HepG2 (cell line): ENCODE results near the gene PALM. TPM values are rescaled to one million over a fixed set of nuclear protein-coding genes. Genes with fewer than 3 reads are reported as not detected.

Experiments used
- AGO2 ChIP-seq: fragments of 200-400 bp; formaldehyde crosslinking; optimal IDR thresholded peaks from 2 replicates; pipeline ENCODE3; 2017; ENCODE audit warnings: mild to moderate bottlenecking, low read depth, low read length, moderate library complexity
- CENPX ChIP-seq: sonication (generic); formaldehyde crosslinking; IDR thresholded peaks from 2 replicates; pipeline ENCODE4 v1.9.0; 2021; ENCODE audit warnings: mild to moderate bottlenecking, missing genetic modification reagents, moderate library complexity
- HHEX ChIP-seq: IDR thresholded peaks from 2 replicates; pipeline ENCODE4 v1.6.1; 2016; ENCODE audit warnings: control low read depth
- IKZF1 ChIP-seq: fragments of 450-650 bp; IDR thresholded peaks from 2 replicates; pipeline ENCODE4 v1.7.1; 2016
- JDP2 ChIP-seq: sonication (generic); formaldehyde crosslinking; IDR thresholded peaks from 2 replicates; pipeline ENCODE4 v1.8.1; 2022; ENCODE audit warnings: missing genetic modification reagents, borderline replicate concordance
- NCOA5 ChIP-seq: sonication (generic); formaldehyde crosslinking; IDR thresholded peaks from 2 replicates; pipeline ENCODE4 v1.4.0; 2020; ENCODE audit warnings: missing genetic modification reagents
- RBM39 ChIP-seq: fragments of 200-400 bp; formaldehyde crosslinking; IDR thresholded peaks from one replicate; pipeline ENCODE4 v1.6.1; 2018; ENCODE audit warnings: antibody characterized with exemption, mild to moderate bottlenecking, low read depth, low read length; ENCODE audit not compliant: poor library complexity, severe bottlenecking
- SIN3B ChIP-seq: fragments of 150-350 bp; IDR thresholded peaks from 2 replicates; pipeline ENCODE4 v1.6.1; 2014; ENCODE audit warnings: low read length
- SPEN ChIP-seq: sonication (generic); formaldehyde crosslinking; IDR thresholded peaks from 2 replicates; pipeline ENCODE4 v1.5.1; 2020; ENCODE audit warnings: low read depth, mild to moderate bottlenecking, missing genetic modification reagents
- SRY ChIP-seq: sonication (generic); formaldehyde crosslinking; IDR thresholded peaks from 2 replicates; pipeline ENCODE4 v1.8.0; 2022; ENCODE audit warnings: mild to moderate bottlenecking, missing genetic modification reagents
- TBP ChIP-seq: sonication (generic); formaldehyde crosslinking; IDR thresholded peaks from 2 replicates; pipeline ENCODE4 v1.5.0; 2020; ENCODE audit warnings: missing genetic modification reagents
- TEAD3 ChIP-seq: optimal IDR thresholded peaks from 2 replicates; pipeline ENCODE3; 2016; ENCODE audit warnings: borderline replicate concordance
- ZBTB7A ChIP-seq: sonication (generic); formaldehyde crosslinking; IDR thresholded peaks from 2 replicates; pipeline ENCODE4 v1.8.0; 2022; ENCODE audit warnings: mild to moderate bottlenecking, missing genetic modification reagents
- ZEB1 ChIP-seq: IDR thresholded peaks from 2 replicates; pipeline ENCODE4 v1.6.1; 2012; ENCODE audit warnings: mild to moderate bottlenecking, low read depth, inconsistent platforms; ENCODE audit not compliant: insufficient replicate concordance
- ZNF20 ChIP-seq: sonication (generic); formaldehyde crosslinking; IDR thresholded peaks from 2 replicates; pipeline ENCODE4 v1.4.0; 2020; ENCODE audit warnings: mild to moderate bottlenecking, moderate library complexity, missing genetic modification reagents
- ZNF260 ChIP-seq: sonication (generic); formaldehyde crosslinking; IDR thresholded peaks from 2 replicates; pipeline ENCODE4 v1.4.0; 2020; ENCODE audit warnings: missing genetic modification reagents, low read depth, mild to moderate bottlenecking, borderline replicate concordance
- ZNF282 ChIP-seq: fragments of 450-650 bp; IDR thresholded peaks from 2 replicates; pipeline ENCODE4 v1.6.1; 2018; ENCODE audit not compliant: partially characterized antibody
- ZNF550 ChIP-seq: sonication (generic); formaldehyde crosslinking; IDR thresholded peaks from 2 replicates; pipeline ENCODE4 v1.4.0; 2020; ENCODE audit warnings: mild to moderate bottlenecking, missing genetic modification reagents, borderline replicate concordance
- ZNF557 ChIP-seq: sonication (generic); formaldehyde crosslinking; IDR thresholded peaks from 2 replicates; pipeline ENCODE4 v1.4.0; 2020; ENCODE audit warnings: missing genetic modification reagents
- ZNF598 ChIP-seq: sonication (generic); formaldehyde crosslinking; IDR thresholded peaks from 2 replicates; pipeline ENCODE4 v1.5.1; 2020; ENCODE audit warnings: mild to moderate bottlenecking, missing genetic modification reagents, borderline replicate concordance
- ZNF768 ChIP-seq: sonication (generic); formaldehyde crosslinking; IDR thresholded peaks from 2 replicates; pipeline ENCODE4 v1.4.0; 2020; ENCODE audit warnings: missing genetic modification reagents
- ZNF891 ChIP-seq: sonication (generic); formaldehyde crosslinking; IDR thresholded peaks from 2 replicates; pipeline ENCODE4 v1.5.0; 2020; ENCODE audit warnings: mild to moderate bottlenecking, missing genetic modification reagents
- ZSCAN29 ChIP-seq: sonication (generic); formaldehyde crosslinking; conservative IDR thresholded peaks from 2 replicates; pipeline ENCODE4 v1.4.0; 2020; ENCODE audit warnings: mild to moderate bottlenecking, missing genetic modification reagents
- polyA plus RNA-seq, 8 experiments: library from polyadenylated mRNA; depleted of rRNA in 3 of 8; stranded (reverse) in 7 of 8; unstranded in 1 of 8; fragments of >200 nt; fragmentation: Illumina TruSeq in 4 of 8; extraction: Trizol in 4 of 8; gene quantifications; 2 replicates each; pipeline versions ENCODE4 v1.2.1 to v1.2.3, GENCODE V29; 2011 to 2016; ENCODE audit warnings: low read depth in 4 of 8, missing spikeins in 1 of 8, mixed read lengths in 1 of 8; ENCODE audit not compliant: insufficient read depth in 1 of 8
- total RNA-seq, 5 experiments: library from RNA; depleted of rRNA; stranded (reverse); fragments of >200 nt; fragmentation: Illumina TruSeq; extraction: Trizol; gene quantifications; 2 replicates each; pipeline ENCODE4 v1.2.3, GENCODE V29; 2016; ENCODE audit warnings: low read depth in 1 of 5
- TF ChIP-seq, protein P1 (sequence below): sonication (generic); formaldehyde crosslinking; IDR thresholded peaks from 2 replicates; pipeline ENCODE4 v1.4.0; 2020; ENCODE audit warnings: missing genetic modification reagents, mild to moderate bottlenecking, borderline replicate concordance
- TF ChIP-seq, protein P2 (sequence below): sonication (generic); formaldehyde crosslinking; IDR thresholded peaks from 2 replicates; pipeline ENCODE4 v1.4.0; 2020; ENCODE audit warnings: mild to moderate bottlenecking, missing genetic modification reagents
- TF ChIP-seq, protein P3 (sequence below): sonication (generic); formaldehyde crosslinking; conservative IDR thresholded peaks from 2 replicates; pipeline ENCODE4 v1.4.0; 2020; ENCODE audit warnings: missing genetic modification reagents

Gene PALM
- total and polyA plus RNA-seq, 2 of the 13 experiments (the other 11 are each of a cell fraction or from before 2014, with no cell fraction given) = 4.0 to 9.7 TPM

DNA sequence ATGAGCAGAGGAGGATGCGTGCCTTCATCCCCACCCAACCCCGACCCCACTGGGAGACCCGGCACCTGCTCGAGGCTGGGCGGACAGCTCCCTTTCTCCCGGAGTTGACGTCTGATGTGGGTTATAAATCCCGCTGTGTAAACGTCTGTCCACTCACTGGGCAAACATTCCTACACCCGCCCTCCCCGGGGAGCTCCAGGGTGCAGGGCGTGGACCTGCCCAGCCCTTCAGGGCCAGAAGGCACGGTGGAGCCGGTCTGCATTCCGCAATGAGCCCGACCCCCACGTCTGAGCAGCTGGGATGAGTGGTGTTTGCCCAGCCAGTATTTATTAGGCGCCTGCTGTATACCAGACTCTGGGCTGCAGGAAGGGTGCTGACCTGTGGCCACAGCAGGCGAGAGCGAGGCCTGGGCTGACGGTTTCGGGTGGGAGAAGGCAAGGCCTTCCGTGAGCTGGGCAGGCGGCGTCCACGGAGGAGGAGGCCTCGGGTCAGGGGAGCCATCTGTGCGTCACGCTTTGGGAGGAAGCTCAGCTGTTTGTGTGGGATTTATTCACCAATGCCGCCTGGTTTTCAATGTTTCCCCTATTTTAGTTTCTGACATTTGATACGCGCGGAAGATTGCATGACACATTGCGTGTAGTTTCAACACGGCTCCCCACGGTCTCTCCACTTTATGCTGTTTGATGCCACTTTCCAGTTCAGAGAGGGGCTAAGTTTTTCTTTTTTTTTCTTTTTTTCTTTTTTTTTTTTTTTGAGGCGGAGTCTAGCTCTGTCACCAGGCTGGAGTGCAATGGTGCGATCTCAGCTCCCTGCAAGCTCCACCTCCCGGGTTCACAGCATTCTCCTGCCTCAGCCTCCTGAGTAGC is 44.1 kb downstream of the PALM start (continued):
- TF ChIP-seq RBM39 (no peak), SPEN (CRISPR knock-in tag) (no peak), ZNF550 (CRISPR knock-in tag) (no peak), HHEX (CRISPR knock-in tag) (0 out of 2 replicates have a peak, but pooled peaks have one; percentile 12), ZNF557 (CRISPR knock-in tag) (no peak), JDP2 (CRISPR knock-in tag) (no peak), TEAD3 (peak; percentile 94), ZNF260 (CRISPR knock-in tag) (no peak), ZNF768 (CRISPR knock-in tag) (no peak), ZNF20 (no peak), TBP (CRISPR knock-in tag) (no peak), SIN3B (no peak), ZSCAN29 (CRISPR knock-in tag) (no peak), ZNF598 (CRISPR knock-in tag) (no peak), IKZF1 (no peak), ZNF282 (no peak), CENPX (CRISPR knock-in tag) (no peak), ZEB1 (no peak), SRY (CRISPR knock-in tag) (no peak), AGO2 (no peak), NCOA5 (CRISPR knock-in tag) (no peak), ZNF891 (CRISPR knock-in tag) (peak; percentile 45; the same call in 1 of the 2 replicates), ZBTB7A (peak; percentile 61; the same call in 1 of the 2 replicates)
- TF ChIP-seq, protein P1, sequence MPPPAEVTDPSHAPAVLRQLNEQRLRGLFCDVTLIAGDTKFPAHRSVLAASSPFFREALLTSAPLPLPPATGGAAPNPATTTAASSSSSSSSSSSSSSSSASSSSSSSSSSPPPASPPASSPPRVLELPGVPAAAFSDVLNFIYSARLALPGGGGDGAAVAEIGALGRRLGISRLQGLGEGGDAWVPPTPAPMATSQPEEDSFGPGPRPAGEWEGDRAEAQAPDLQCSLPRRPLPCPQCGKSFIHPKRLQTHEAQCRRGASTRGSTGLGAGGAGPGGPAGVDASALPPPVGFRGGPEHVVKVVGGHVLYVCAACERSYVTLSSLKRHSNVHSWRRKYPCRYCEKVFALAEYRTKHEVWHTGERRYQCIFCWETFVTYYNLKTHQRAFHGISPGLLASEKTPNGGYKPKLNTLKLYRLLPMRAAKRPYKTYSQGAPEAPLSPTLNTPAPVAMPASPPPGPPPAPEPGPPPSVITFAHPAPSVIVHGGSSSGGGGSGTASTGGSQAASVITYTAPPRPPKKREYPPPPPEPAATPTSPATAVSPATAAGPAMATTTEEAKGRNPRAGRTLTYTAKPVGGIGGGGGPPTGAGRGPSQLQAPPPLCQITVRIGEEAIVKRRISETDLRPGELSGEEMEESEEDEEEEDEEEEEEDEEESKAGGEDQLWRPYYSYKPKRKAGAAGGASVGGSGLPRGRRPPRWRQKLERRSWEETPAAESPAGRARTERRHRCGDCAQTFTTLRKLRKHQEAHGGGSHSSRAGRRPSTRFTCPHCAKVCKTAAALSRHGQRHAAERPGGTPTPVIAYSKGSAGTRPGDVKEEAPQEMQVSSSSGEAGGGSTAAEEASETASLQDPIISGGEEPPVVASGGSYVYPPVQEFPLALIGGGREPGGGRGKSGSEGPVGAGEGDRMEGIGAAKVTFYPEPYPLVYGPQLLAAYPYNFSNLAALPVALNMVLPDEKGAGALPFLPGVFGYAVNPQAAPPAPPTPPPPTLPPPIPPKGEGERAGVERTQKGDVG (CRISPR knock-in tag) = no peak
- TF ChIP-seq, protein P2, sequence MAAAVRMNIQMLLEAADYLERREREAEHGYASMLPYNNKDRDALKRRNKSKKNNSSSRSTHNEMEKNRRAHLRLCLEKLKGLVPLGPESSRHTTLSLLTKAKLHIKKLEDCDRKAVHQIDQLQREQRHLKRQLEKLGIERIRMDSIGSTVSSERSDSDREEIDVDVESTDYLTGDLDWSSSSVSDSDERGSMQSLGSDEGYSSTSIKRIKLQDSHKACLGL (CRISPR knock-in tag) = no peak
- TF ChIP-seq, protein P3, sequence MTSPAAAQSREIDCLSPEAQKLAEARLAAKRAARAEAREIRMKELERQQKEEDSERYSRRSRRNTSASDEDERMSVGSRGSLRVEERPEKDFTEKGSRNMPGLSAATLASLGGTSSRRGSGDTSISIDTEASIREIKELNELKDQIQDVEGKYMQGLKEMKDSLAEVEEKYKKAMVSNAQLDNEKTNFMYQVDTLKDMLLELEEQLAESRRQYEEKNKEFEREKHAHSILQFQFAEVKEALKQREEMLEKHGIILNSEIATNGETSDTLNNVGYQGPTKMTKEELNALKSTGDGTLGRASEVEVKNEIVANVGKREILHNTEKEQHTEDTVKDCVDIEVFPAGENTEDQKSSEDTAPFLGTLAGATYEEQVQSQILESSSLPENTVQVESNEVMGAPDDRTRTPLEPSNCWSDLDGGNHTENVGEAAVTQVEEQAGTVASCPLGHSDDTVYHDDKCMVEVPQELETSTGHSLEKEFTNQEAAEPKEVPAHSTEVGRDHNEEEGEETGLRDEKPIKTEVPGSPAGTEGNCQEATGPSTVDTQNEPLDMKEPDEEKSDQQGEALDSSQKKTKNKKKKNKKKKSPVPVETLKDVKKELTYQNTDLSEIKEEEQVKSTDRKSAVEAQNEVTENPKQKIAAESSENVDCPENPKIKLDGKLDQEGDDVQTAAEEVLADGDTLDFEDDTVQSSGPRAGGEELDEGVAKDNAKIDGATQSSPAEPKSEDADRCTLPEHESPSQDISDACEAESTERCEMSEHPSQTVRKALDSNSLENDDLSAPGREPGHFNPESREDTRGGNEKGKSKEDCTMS (CRISPR knock-in tag) = no peak
